ENCODE data around the gene NEDD4L.

Gene NEDD4L

GRCh38 chr18:58078889-58079573, 35.0 kb downstream of the NEDD4L start:
- H3K4me3 ChIP-seq (ENCODE audit: low read length), result no peak overlapping the region
- H3K36me3 ChIP-seq (ENCODE audit: insufficient read depth, low read length), result no peaks in the 10 kb centered on the region
- no peaks in the 10 kb centered on the region for H3K4me1 ChIP-seq (ENCODE audit: control insufficient read depth, insufficient read depth, low read length)
- peaks cover 6% of the 10 kb centered on the region for H3K27me3 ChIP-seq (ENCODE audit: control insufficient read depth, insufficient read depth, low read length)
- no peak overlapping the region for H3K9ac ChIP-seq (ENCODE audit: low read depth, low read length)
- H3K4me2 ChIP-seq (ENCODE audit: low read length), result no peak overlapping the region
- no peaks in the 10 kb centered on the region for H3K9me3 ChIP-seq (replicated peaks; ENCODE audit: low read length)

DNA sequence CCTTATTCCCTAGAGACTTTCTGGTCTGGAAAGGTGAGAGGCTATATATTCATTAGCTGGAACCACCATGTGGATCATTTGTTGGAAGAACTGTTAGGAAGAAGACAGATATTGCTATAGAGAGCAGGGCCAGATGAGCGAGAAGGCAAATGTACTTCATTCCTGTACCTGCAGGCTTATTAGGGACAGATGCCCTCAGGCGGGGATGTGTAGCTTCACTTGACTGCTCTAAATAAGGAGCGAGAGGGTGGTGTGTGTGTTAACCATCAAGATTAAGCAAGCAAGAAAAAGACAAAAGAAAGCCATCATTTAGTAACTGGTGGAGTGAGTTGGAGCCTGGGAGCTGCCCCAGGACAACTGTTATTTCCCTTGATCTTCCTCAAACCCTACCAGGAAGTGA, 36.4 kb downstream of the NEDD4L start:
- H3K36me3 ChIP-seq (ENCODE audit: insufficient read depth, low read length), result no peaks in the 10 kb centered on the region

GRCh38 chr18:58087928-58088690, 44.1 kb downstream of the NEDD4L start:
- no peak overlapping the region for H3K9ac ChIP-seq (ENCODE audit: low read depth, low read length)
- no peaks in the 10 kb centered on the region for H3K4me1 ChIP-seq (ENCODE audit: control insufficient read depth, insufficient read depth, low read length)
- H3K4me2 ChIP-seq (ENCODE audit: low read length), result no peak overlapping the region
- no peak overlapping the region for H3K4me3 ChIP-seq (ENCODE audit: low read length)
- no peaks in the 10 kb centered on the region for H3K27me3 ChIP-seq (ENCODE audit: control insufficient read depth, insufficient read depth, low read length)
- no peaks in the 10 kb centered on the region for H3K9me3 ChIP-seq (replicated peaks; ENCODE audit: low read length)
- H3K36me3 ChIP-seq (ENCODE audit: insufficient read depth, low read length), result no peaks in the 10 kb centered on the region

More for the DNA sequence above, 36.4 kb downstream of the NEDD4L start:
- peaks cover 6% of the 10 kb centered on the region for H3K27me3 ChIP-seq (ENCODE audit: control insufficient read depth, insufficient read depth, low read length)
- no peaks in the 10 kb centered on the region for H3K9me3 ChIP-seq (replicated peaks; ENCODE audit: low read length)
- no peak overlapping the region for H3K4me2 ChIP-seq (ENCODE audit: low read length)
- no peak overlapping the region for H3K9ac ChIP-seq (ENCODE audit: low read depth, low read length)
- no peak overlapping the region for H3K4me3 ChIP-seq (ENCODE audit: low read length)
- no peaks in the 10 kb centered on the region for H3K4me1 ChIP-seq (ENCODE audit: control insufficient read depth, insufficient read depth, low read length)

- Histone ChIP-seq H3K4me2 (ENCODE audit: low read length) (no peak overlapping the region), H3K4me1 (ENCODE audit: control insufficient read depth, insufficient read depth, low read length) (no peaks in the 10 kb centered on the region), H3K9ac (ENCODE audit: low read depth, low read length) (no peak overlapping the region), H3K27me3 (ENCODE audit: control insufficient read depth, insufficient read depth, low read length) (no peaks in the 10 kb centered on the region), H3K4me3 (ENCODE audit: low read length) (no peak overlapping the region), H3K36me3 (ENCODE audit: insufficient read depth, low read length) (no peaks in the 10 kb centered on the region), H3K9me3 (replicated peaks; ENCODE audit: low read length) (no peaks in the 10 kb centered on the region)
These were observed 44.7 kb downstream of the NEDD4L start for GRCh38 chr18:58088691-58089065.

- Histone ChIP-seq H3K9ac (ENCODE audit: low read depth, low read length) (no peak overlapping the region), H3K27me3 (ENCODE audit: control insufficient read depth, insufficient read depth, low read length) (no peaks in the 10 kb centered on the region), H3K4me3 (ENCODE audit: low read length) (no peak overlapping the region), H3K36me3 (ENCODE audit: insufficient read depth, low read length) (no peaks in the 10 kb centered on the region), H3K9me3 (replicated peaks; ENCODE audit: low read length) (no peaks in the 10 kb centered on the region), H3K4me1 (ENCODE audit: control insufficient read depth, insufficient read depth, low read length) (no peaks in the 10 kb centered on the region), H3K4me2 (ENCODE audit: low read length) (no peak overlapping the region)
These were observed 47.1 kb downstream of the NEDD4L start for GRCh38 chr18:58091099-58091611.

DNA sequence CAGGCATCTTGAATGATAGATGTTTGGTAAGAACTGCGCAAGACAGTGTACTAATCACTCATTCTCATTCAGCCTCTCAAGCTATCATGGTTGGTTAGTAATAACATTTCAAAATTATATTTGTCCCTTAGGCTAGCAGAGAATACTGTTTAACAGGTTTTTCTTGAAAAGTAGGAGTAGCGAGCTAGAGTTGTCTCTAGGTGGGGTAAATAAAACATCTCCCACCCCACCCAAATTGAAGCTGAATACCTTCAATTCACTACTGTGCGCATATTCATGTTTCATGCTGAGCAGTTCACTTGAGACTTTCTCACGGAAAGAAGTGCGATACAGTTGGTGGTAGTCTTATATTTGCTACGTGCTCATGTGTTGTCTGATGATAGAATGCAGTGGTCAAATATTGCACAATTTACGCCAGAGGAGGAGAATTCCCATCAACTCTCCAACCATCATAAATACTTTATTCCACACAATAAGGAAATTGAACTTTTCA, 49.3 kb downstream of the NEDD4L start:
- Histone ChIP-seq H3K27me3 (ENCODE audit: control insufficient read depth, insufficient read depth, low read length) (no peaks in the 10 kb centered on the region), H3K4me3 (ENCODE audit: low read length) (no peak overlapping the region), H3K4me2 (ENCODE audit: low read length) (no peak overlapping the region), H3K9ac (ENCODE audit: low read depth, low read length) (no peak overlapping the region), H3K36me3 (ENCODE audit: insufficient read depth, low read length) (no peaks in the 10 kb centered on the region), H3K4me1 (ENCODE audit: control insufficient read depth, insufficient read depth, low read length) (no peaks in the 10 kb centered on the region), H3K9me3 (replicated peaks; ENCODE audit: low read length) (no peaks in the 10 kb centered on the region)

- Histone ChIP-seq H3K27me3 (ENCODE audit: control insufficient read depth, insufficient read depth, low read length) (no peaks in the 10 kb centered on the region), H3K4me3 (ENCODE audit: low read length) (no peak overlapping the region), H3K4me1 (ENCODE audit: control insufficient read depth, insufficient read depth, low read length) (no peaks in the 10 kb centered on the region), H3K36me3 (ENCODE audit: insufficient read depth, low read length) (no peaks in the 10 kb centered on the region), H3K9ac (ENCODE audit: low read depth, low read length) (no peak overlapping the region), H3K4me2 (ENCODE audit: low read length) (no peak overlapping the region), H3K9me3 (replicated peaks; ENCODE audit: low read length) (no peaks in the 10 kb centered on the region)
These were observed 51.2 kb downstream of the NEDD4L start for GRCh38 chr18:58095222-58095621.

DNA sequence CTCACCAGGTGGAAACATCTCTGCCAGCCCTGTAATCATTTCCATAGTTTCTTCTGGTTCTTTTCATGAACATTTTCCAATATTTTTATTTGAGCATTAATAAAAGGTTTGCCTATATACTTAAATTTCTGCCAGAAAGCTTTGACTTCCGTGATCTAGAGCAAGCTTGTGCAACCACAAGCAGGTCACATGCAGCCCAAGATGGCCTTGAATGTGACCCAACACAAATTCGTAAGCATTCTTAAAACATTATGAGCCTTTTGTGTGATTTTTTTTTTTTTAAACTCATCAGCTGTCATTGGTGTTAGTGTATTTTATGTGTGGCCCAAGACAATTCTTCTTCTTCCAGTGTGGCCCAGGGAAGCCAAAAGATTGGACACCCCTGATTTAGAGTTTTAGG, 51.6 kb downstream of the NEDD4L start:
- no peak overlapping the region for H3K4me2 ChIP-seq (ENCODE audit: low read length)
- H3K4me1 ChIP-seq (ENCODE audit: control insufficient read depth, insufficient read depth, low read length), result no peaks in the 10 kb centered on the region
- no peaks in the 10 kb centered on the region for H3K27me3 ChIP-seq (ENCODE audit: control insufficient read depth, insufficient read depth, low read length)
- no peak overlapping the region for H3K9ac ChIP-seq (ENCODE audit: low read depth, low read length)
- no peak overlapping the region for H3K4me3 ChIP-seq (ENCODE audit: low read length)
- H3K36me3 ChIP-seq (ENCODE audit: insufficient read depth, low read length), result no peaks in the 10 kb centered on the region
- H3K9me3 ChIP-seq (replicated peaks; ENCODE audit: low read length), result no peaks in the 10 kb centered on the region

- Histone ChIP-seq H3K36me3 (ENCODE audit: insufficient read depth, low read length) (no peaks in the 10 kb centered on the region), H3K27me3 (ENCODE audit: control insufficient read depth, insufficient read depth, low read length) (no peaks in the 10 kb centered on the region), H3K4me3 (ENCODE audit: low read length) (no peak overlapping the region), H3K9ac (ENCODE audit: low read depth, low read length) (no peak overlapping the region), H3K9me3 (replicated peaks; ENCODE audit: low read length) (no peaks in the 10 kb centered on the region), H3K4me2 (ENCODE audit: low read length) (no peak overlapping the region), H3K4me1 (ENCODE audit: control insufficient read depth, insufficient read depth, low read length) (no peaks in the 10 kb centered on the region)
These were observed 52.6 kb downstream of the NEDD4L start for GRCh38 chr18:58096658-58097057.

DNA sequence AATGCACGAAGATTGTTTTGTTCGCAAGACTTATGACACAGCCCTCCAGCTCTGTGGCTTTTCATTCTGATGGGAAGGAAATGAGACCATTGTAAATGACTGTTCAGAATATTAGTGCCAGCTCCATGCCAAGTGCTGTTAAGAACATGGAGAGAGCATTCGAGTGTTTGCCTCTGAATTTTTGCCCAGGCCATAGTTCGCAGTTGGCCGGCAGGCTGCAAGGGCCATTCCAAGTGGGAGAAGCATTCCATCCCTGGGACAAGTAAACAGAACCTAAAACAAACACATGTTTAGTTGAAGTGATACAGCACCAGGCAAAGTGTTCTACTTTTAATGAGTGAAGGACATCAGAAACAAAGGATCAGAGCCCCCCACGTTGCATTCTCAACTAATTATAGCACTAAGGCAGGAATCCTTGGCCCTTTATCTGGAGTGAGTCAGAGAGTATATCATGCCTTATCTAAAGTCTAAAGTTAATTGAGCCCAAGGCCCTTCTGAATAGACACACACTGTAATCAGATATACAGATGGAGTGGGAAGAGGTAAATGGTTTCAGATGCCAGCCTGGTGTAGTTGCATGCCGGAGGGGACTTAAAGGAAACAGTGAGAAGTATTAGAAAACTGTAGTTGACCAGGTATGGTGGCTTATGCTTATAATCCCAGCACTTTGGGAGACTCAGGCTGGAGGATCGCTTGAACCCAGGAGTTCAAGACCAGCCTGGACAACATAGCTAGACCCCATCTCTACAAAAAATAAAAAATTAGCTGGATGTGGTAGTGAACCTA, 53.3 kb downstream of the NEDD4L start:
- H3K4me3 ChIP-seq (ENCODE audit: low read length), result no peak overlapping the region
- no peaks in the 10 kb centered on the region for H3K4me1 ChIP-seq (ENCODE audit: control insufficient read depth, insufficient read depth, low read length)
- no peak overlapping the region for H3K4me2 ChIP-seq (ENCODE audit: low read length)
- H3K27me3 ChIP-seq (ENCODE audit: control insufficient read depth, insufficient read depth, low read length), result no peaks in the 10 kb centered on the region
- no peak overlapping the region for H3K9ac ChIP-seq (ENCODE audit: low read depth, low read length)
- no peaks in the 10 kb centered on the region for H3K9me3 ChIP-seq (replicated peaks; ENCODE audit: low read length)
- no peaks in the 10 kb centered on the region for H3K36me3 ChIP-seq (ENCODE audit: insufficient read depth, low read length)

DNA sequence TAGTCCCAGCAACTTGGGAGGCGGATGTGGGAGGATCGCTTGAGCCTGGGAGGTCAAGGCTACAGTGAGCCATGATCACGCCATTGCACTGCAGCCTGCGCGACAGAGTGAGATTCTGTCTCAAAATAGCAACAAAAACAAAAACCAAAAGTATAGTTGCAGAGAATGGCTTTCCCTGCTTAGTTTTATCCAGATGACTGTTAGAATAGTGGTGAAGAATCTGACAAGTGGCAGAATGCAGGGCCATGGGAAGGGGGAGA, 53.8 kb downstream of the NEDD4L start:
- no peaks in the 10 kb centered on the region for H3K4me1 ChIP-seq (ENCODE audit: control insufficient read depth, insufficient read depth, low read length)
- H3K4me2 ChIP-seq (ENCODE audit: low read length), result no peak overlapping the region
- no peak overlapping the region for H3K4me3 ChIP-seq (ENCODE audit: low read length)
- no peaks in the 10 kb centered on the region for H3K9me3 ChIP-seq (replicated peaks; ENCODE audit: low read length)
- no peak overlapping the region for H3K9ac ChIP-seq (ENCODE audit: low read depth, low read length)
- no peaks in the 10 kb centered on the region for H3K27me3 ChIP-seq (ENCODE audit: control insufficient read depth, insufficient read depth, low read length)
- H3K36me3 ChIP-seq (ENCODE audit: insufficient read depth, low read length), result no peaks in the 10 kb centered on the region
